GM18909 (cell line): ENCODE measurements around the gene DCAF6.

Experiments used
- ATAC-seq: cut with Tn5 transposase; IDR thresholded peaks from one replicate; pipeline ENCODE4 v1.9.1; 2021; ENCODE audit warnings: mild to moderate bottlenecking; ENCODE audit not compliant: unreplicated experiment, poor library complexity

Gene DCAF6

GRCh38 chr1:167955915-167956314 lies 19.4 kb downstream of the DCAF6 start:
- ATAC-seq = no peak

GRCh38 chr1:167957710-167958109 lies 21.2 kb downstream of the DCAF6 start:
- no peak for ATAC-seq

DNA sequence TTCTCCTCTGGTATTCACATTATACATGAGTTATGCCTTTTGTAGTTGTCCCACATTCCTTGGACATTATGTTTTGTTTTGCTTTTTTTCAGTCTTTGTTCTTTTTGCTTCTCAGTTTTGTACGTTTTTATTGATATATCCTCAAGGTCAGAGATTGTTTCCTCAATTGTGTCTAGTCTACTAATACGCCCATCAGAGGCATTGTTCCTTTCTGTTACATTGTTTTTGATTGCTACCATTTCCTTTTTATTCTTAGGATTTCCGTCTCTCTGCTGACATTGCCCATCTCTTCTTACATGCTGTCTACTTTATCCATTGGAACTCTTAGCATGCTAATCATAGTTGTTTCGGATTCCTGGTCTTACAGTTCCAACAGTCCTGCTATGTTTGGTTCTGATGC lies 28.2 kb downstream of the DCAF6 start:
- no peak for ATAC-seq

- ATAC-seq = no peak
These were observed 29.6 kb downstream of the DCAF6 start for GRCh38 chr1:167966050-167966449.

DNA sequence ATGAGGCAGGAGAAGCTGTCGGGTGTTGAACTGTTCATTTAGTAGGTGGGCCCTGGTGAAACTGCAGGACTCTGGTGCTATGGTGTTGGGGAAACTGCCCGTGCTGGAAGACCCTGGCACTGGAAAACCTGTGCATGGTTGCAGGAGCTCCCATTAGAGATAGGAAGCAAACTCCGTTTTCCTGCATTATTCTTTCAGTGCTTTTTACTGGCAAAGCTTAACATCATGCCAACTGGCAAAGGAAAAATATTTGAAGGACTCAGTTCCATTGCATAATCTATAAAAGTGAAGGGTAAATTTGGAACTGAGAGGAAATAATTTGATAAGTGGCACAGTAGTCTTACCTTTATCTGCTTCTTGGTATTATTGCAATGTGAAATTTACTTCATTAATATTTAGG lies 32.1 kb downstream of the DCAF6 start:
- ATAC-seq = no peak

GRCh38 chr1:167973832-167974231 lies 37.3 kb downstream of the DCAF6 start:
- no peak for ATAC-seq

DNA sequence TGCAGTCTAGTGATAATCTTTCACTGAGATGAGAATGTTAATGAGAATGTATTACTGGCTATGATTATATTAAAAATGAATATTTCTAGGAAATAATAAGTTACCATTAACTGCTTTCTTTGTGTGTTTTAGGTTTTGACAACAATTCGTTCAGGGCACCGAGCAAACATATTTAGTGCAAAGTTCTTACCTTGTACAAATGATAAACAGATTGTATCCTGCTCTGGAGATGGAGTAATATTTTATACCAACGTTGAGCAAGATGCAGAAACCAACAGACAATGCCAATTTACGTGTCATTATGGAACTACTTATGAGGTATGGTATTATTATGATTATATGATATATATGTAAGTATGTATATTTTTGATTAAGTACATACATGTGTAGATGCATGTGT lies 38.2 kb downstream of the DCAF6 start:
- ATAC-seq = no peak

- no peak for ATAC-seq
These were observed 40.8 kb downstream of the DCAF6 start for GRCh38 chr1:167977245-167977644.

DNA sequence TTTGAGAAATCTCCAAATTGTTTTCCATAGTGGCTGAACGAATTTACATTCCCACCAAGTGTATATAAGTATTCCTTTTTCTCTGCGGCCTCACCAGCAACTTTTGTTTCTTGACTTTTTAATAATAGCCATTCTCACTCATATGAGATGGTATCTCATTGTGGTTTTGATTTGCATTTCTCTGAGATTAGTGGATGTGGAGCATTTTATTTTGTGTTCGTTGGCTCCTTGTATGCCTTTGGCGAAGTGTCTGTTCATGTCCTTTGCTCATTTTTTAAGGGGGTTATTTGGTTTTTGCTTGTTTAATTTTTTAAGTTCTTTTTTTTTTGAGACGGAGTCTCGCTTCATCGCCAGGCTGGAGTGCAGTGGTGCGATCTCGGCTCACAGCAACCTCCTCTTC lies 45.5 kb downstream of the DCAF6 start:
- no peak for ATAC-seq

GRCh38 chr1:167983797-167984420 lies 47.4 kb downstream of the DCAF6 start:
- ATAC-seq = no peak

DNA sequence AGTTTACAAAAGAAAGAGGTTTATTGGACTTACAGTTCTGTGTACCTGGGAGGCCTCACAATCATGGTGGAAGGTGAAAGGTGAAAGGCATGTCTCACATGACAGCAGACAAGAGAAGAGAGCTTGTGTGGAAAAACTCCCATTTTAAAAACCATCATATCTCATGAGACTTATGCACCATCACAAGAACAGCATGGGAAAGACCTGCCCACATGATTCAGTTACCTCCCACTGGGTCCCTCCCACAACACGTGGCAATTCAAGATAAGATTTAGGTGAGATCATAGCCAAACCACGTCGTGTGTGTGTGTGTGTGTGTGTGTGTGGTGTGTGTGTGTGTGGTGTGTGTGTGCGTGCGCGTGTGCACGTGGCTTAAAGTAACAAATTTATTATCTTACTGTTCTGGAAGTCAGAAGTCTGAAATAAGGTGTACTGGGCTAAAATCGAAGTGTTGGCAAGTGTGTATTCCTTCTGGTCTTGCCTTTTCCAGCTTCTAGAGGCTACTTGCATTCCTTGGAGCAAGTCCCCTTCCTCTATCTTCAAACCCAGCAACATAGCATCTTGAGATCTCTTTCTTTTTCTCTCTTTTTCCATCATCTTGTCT lies 48.5 kb downstream of the DCAF6 start:
- ATAC-seq = no peak

DNA sequence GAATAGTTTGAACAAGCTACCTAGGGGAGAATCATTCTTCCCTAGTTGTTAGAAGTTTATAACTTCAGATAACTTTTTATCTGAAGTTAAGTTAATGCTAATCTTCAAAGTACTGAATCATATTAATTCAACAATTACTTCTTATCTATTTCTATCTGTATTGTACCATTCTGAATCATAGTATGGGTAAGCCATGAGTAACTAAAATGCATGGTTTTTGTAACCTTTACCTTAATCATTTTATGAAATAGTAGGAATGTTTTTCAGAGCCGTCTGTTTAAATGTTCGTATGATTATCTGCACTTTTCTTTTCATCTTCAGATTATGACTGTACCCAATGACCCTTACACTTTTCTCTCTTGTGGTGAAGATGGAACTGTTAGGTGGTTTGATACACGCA lies 50.7 kb downstream of the DCAF6 start:
- no peak for ATAC-seq

DNA sequence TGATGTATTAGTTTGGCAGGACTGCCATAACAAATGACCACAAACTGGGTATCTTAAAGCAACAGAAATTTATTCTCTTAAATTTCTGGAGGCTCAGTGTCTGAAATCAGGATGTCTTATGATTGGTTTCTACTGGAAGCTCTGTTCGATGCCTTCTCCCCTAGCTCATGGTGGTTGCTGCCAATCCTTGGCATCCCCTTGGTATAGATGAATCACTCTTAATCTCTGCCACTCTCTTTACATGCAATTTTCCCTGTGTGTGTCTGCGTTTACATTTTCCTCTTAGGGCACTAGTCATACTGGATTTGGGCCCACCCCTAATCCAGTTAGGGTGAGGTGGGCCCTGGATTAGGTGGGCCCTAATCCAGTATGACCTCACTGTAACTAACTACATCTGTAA lies 55.1 kb downstream of the DCAF6 start:
- no peak for ATAC-seq

GRCh38 chr1:167993720-167994119 lies 57.2 kb downstream of the DCAF6 start:
- no peak for ATAC-seq

DNA sequence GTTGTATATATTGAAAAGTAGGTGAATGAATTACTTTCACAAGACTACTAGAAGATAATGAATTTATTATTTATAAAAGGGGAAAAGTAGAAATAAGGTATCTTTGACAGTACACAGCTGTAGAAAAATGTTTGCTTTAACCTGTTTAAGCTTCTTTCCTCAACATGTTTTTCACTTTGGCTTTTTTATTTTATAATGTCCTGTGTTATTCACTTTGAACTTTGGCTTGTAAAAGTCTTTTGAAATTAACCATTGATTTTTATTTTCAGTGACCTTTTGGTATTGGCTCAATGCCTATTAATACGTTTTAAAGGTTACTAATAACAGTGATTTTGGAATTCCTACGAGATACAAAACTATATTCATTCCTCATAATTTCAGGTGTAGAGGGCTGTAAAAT lies 58.1 kb downstream of the DCAF6 start:
- ATAC-seq = no peak

DNA sequence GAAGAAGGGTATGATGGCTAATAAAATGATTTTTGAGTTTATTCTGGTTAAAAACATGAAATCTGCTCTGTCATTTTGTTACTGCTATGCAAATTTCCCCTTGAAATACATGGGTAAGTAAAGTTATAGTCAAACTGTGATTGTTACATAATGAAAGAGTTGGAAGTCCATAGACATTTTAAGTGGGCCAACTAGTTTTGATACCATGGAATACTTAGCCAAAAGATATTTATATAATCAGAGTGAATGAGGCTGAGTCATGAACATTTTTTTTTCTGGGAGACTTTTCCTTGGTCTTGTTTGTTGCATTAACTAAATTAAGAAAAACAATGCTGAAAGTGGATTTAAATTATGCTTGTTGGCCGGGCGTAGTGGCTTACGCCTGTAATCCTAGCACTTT lies 58.6 kb downstream of the DCAF6 start:
- ATAC-seq = no peak

GRCh38 chr1:167996266-167996665 lies 59.8 kb downstream of the DCAF6 start:
- ATAC-seq = no peak

DNA sequence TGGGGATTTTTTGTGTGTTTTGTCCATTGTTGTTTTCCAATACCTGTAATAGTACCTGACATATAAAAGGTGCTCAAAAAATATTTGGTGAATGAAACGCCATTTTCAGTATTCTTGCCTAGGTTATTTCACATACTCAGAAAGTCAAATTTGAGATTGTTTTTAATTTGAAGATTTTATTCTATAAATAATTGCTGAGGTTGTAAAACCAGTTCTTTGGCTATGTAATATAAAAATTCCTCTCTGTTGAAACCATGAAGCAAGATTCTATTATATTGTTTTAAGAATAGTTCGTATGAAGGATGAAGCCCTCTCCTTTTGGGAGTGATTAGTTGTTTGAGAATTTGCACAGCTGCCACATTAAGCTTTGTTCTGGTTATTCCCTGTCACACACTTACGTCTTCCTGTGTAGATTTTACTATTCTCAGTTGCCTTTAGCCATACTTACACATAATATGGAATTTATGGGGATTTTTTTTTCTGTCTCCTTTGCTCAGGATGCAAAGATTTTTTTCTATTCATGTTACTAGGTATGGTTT lies 60.6 kb downstream of the DCAF6 start:
- no peak for ATAC-seq

DNA sequence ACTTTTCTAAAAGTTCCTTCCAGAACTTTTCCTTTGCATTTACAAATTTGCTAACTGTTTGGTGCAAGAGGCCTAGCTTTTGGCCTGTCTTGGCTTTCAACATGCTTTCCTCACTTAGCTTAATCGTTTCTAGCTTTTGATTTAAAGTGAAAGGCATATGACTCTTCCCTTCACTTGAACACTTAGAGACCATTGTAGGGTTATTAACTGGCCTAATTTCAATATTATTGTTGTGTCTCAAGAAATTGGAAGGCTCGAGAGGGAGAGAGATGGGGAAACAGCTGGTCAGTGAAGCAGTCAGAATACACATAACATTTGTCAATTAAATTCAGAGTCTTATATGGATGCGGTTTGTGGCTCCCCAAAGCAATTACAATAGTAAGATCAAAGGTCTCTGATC lies 63.4 kb downstream of the DCAF6 start:
- ATAC-seq = no peak

DNA sequence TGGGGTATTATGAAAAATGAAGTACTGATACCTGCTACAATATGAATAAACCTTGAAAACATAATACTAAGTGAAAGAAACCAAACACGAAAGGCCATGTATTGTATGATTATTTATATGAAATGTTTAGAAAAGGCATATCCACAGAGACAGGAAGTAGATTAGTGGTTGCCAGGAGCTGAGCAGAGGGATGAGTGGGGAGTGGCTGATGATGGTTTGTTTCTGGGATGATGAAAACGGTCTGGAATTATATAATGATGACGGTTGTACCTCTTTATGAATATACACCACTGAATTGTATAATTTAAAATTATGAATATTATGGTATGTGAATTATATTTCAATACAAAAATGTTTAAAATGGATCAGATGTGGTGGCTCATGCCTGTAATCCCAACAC lies 64.2 kb downstream of the DCAF6 start:
- no peak for ATAC-seq

GRCh38 chr1:168001213-168001612 lies 64.7 kb downstream of the DCAF6 start:
- ATAC-seq = no peak

GRCh38 chr1:168004531-168004930 lies 68.0 kb downstream of the DCAF6 start:
- ATAC-seq = no peak
